GM08714 (cell line): Measurements from ENCODE around the gene WASL.

Source experiments
- H3K4me3 ChIP-seq: fragments of 200-500 bp; sonication (Bioruptor generic); 2 replicates; pipeline ENCODE4 v1.5.1; 2014; ENCODE audit warnings: mild to moderate bottlenecking, low read length, inconsistent platforms
- ZNF274 ChIP-seq: IDR thresholded peaks from 2 replicates; pipeline ENCODE4 v1.6.1; 2012; ENCODE audit warnings: mild to moderate bottlenecking, low read depth, low read length

WASL gene

GRCh38 chr7:123660514-123661354 lies 88.1 kb downstream of the WASL start:
- no peak overlapping the region for H3K4me3 ChIP-seq
- no peak for TF ChIP-seq ZNF274

- H3K4me3 ChIP-seq = no peak overlapping the region
- no peak for TF ChIP-seq ZNF274
These were observed 90.8 kb downstream of the WASL start for GRCh38 chr7:123658023-123658422.

- no peak overlapping the region for H3K4me3 ChIP-seq
- no peak for TF ChIP-seq ZNF274
These were observed 91.5 kb downstream of the WASL start for GRCh38 chr7:123657304-123657685.

GRCh38 chr7:123656544-123657303 lies 92.1 kb downstream of the WASL start:
- no peak overlapping the region for H3K4me3 ChIP-seq
- no peak for TF ChIP-seq ZNF274

GRCh38 chr7:123655614-123656013 lies 93.2 kb downstream of the WASL start, which contains the start of gene LMOD2:
Gene LMOD2, plus strand, starts transcription at chr7:123655866. Its CDS starts 98 bp downstream, at chr7:123655964.
- no peak for TF ChIP-seq ZNF274
- H3K4me3 ChIP-seq = no peak within 1 kb of the TSS

GRCh38 chr7:123653162-123653561 lies 95.6 kb downstream of the WASL start:
- TF ChIP-seq ZNF274 = no peak
- no peak overlapping the region for H3K4me3 ChIP-seq

GRCh38 chr7:123652406-123652805 lies 96.4 kb downstream of the WASL start:
- TF ChIP-seq ZNF274 = no peak
- no peak overlapping the region for H3K4me3 ChIP-seq

- H3K4me3 ChIP-seq = no peak overlapping the region
- TF ChIP-seq ZNF274 = no peak
These were observed 98.2 kb downstream of the WASL start for GRCh38 chr7:123650595-123650994.

- H3K4me3 ChIP-seq = no peak overlapping the region
- TF ChIP-seq ZNF274 = no peak
These were observed 98.8 kb downstream of the WASL start for GRCh38 chr7:123649964-123650363.

- H3K4me3 ChIP-seq = no peak overlapping the region
- TF ChIP-seq ZNF274 = no peak
These were observed 101.6 kb downstream of the WASL start for GRCh38 chr7:123647106-123647730.

GRCh38 chr7:123645516-123645915 lies 103.3 kb downstream of the WASL start:
- H3K4me3 ChIP-seq = no peak overlapping the region
- TF ChIP-seq ZNF274 = no peak

GRCh38 chr7:123643495-123644441 lies 105.0 kb downstream of the WASL start:
- H3K4me3 ChIP-seq = no peak overlapping the region
- no peak for TF ChIP-seq ZNF274

- no peak for TF ChIP-seq ZNF274
- no peak overlapping the region for H3K4me3 ChIP-seq
These were observed 106.9 kb downstream of the WASL start for GRCh38 chr7:123641901-123642300.

- no peak overlapping the region for H3K4me3 ChIP-seq
- no peak for TF ChIP-seq ZNF274
These were observed 108.2 kb downstream of the WASL start for GRCh38 chr7:123640583-123640982.

- TF ChIP-seq ZNF274 = no peak
- H3K4me3 ChIP-seq = no peak overlapping the region
These were observed 109.2 kb downstream of the WASL start for GRCh38 chr7:123639631-123640030.
